ENCODE measurements around the gene NPC1L1. TPM values are rescaled to one million over a fixed set of nuclear protein-coding genes. Genes with fewer than 3 reads are reported as not detected.

Gene NPC1L1
- polyA plus RNA-seq, 1 donor (not counting 4 experiments of a cell fraction or from before 2014, with no cell fraction given): 0.01 TPM

DNA sequence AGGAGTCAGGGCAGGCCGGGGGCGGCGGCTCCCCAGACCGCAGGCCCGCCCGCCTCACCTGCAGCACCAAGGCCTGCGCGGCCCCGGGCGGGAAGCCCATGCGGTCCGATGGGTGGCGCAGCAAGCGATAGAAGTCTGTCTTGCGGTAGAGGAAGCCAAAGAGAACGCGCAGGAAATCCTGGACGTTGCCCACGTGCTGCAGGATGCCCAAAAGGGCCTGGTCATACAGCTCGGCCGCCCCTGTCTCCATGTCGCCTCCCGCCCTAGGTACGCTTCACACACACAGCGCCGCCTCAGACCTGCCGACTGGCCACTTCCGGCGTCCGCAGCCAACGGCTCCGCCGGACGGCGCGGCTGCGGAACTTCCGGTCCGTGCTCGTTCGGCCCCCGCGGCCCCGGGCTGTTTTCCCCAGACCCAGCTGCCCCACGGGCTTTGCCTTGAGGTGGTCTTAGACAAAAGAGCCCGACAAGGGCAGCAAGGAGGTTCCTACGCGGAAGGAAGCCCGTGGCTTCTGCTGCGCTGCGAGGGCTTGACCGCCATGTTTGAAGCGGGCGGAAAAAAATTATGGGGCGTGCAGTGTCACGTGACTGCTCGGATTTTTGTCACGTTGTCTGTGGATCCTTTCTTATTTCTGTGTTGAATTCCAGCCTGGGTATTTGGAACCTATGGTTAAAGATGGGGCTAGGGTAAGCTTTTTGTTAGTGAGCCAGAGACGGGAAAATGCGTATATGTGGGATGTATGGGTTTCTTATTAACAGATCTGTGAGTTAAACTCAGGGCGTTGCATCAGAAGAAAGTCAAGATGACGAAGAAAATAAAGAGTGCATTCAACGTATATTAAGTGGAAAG lies 50.6 kb downstream of the NPC1L1 start, which contains the start of gene NUDCD3:
Gene NUDCD3, minus strand, starts transcription at position 308 of the 850 bp plus-strand sequence. Its CDS starts 58 bp downstream, at position 250.
- Histone ChIP-seq H3K9me1 (ENCODE audit: control insufficient read depth, extremely low read depth, insufficient read depth, low read length) (no peaks in the 10 kb centered on the region), H2AFZ (ENCODE audit: control insufficient read depth, low read length) (peak within 1 kb of the TSS; percentile 94), H3K4me1 (ENCODE audit: control insufficient read depth, extremely low read depth, insufficient read depth, low read length) (peaks cover 19% of the 10 kb centered on the region), H3K79me2 (ENCODE audit: control insufficient read depth, insufficient read depth, low read length) (peaks cover 46% of the 10 kb centered on the region), H3K27ac (ENCODE audit: control insufficient read depth, insufficient read depth, low read length) (peak within 1 kb of the TSS; percentile 95), H3K27me3 (ENCODE audit: control insufficient read depth, extremely low read depth, insufficient read depth, low read length) (no peaks in the 10 kb centered on the region), H4K20me1 (ENCODE audit: control insufficient read depth, extremely low read depth, insufficient read depth, low read length) (no peaks in the 10 kb centered on the region), H3K9ac (ENCODE audit: control insufficient read depth, extremely low read depth, insufficient read depth, low read length) (peak within 1 kb of the TSS; percentile 96), H3K4me3 (ENCODE audit: control insufficient read depth in 2 of 3, extremely low read depth in 1 of 3, insufficient read depth in 2 of 3, low read depth in 1 of 3, low read length in 3 of 3) (peak within 1 kb of the TSS; percentile 74 to 87 (median 85)), H3K36me3 (ENCODE audit: control insufficient read depth in 2 of 2, extremely low read depth in 1 of 2, insufficient read depth in 2 of 2, low read length in 2 of 2) (peaks cover 0 to 5% of the 10 kb centered on the region in 2 experiments), H3K4me2 (ENCODE audit: control insufficient read depth, extremely low read depth, insufficient read depth, low read depth, low read length) (peak within 1 kb of the TSS; percentile 90), H3K9me3 (ENCODE audit: control insufficient read depth, low read depth, low read length) (no peaks in the 10 kb centered on the region)
- no peak for FAIRE-seq
- DNase-seq (ENCODE audit: low read depth, low spot score): peak; percentile 45
- dilution Hi-C loops (cut with MboI; ENCODE audit: extremely low pct_ligation_motif_present, low sequenced_read_pairs): no loop called here
- TF ChIP-seq EZH2 (IDR thresholded peaks at IDR 0.05; ENCODE audit: low read length): no peak
- TF ChIP-seq, protein P1, sequence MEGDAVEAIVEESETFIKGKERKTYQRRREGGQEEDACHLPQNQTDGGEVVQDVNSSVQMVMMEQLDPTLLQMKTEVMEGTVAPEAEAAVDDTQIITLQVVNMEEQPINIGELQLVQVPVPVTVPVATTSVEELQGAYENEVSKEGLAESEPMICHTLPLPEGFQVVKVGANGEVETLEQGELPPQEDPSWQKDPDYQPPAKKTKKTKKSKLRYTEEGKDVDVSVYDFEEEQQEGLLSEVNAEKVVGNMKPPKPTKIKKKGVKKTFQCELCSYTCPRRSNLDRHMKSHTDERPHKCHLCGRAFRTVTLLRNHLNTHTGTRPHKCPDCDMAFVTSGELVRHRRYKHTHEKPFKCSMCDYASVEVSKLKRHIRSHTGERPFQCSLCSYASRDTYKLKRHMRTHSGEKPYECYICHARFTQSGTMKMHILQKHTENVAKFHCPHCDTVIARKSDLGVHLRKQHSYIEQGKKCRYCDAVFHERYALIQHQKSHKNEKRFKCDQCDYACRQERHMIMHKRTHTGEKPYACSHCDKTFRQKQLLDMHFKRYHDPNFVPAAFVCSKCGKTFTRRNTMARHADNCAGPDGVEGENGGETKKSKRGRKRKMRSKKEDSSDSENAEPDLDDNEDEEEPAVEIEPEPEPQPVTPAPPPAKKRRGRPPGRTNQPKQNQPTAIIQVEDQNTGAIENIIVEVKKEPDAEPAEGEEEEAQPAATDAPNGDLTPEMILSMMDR (optimal IDR thresholded peaks at IDR 0.05 in 1 of 3, IDR thresholded peaks at IDR 0.05 in 1 of 3, conservative IDR thresholded peaks at IDR 0.05 in 1 of 3; ENCODE audit: extremely low read depth in 1 of 3, insufficient read depth in 2 of 3, low read length in 3 of 3): peak in 1 of 3 experiments; percentile 20

DNA sequence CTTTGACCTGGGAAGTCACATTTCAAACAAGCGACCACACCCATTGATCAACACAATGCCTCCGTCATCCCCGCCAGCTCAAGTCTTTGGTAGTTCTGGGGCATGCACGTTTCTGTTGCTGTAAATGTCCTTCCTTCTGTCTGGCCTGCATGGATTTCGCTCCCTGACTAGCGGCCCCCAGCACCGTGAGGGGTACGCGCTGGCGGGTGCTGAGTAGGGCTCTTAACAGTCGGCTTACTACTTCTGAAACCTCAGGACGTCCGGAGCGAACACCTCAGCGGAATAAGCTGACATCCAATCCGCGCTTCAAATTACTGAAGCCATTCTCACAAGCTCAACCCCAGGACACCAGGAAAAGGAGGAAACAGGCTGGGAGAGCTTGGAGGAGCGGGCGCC lies 51.2 kb downstream of the NPC1L1 start:
- peak overlapping the region; percentile 96 for H3K9ac ChIP-seq (ENCODE audit: control insufficient read depth, extremely low read depth, insufficient read depth, low read length)
- no peaks in the 10 kb centered on the region for H3K27me3 ChIP-seq (ENCODE audit: control insufficient read depth, extremely low read depth, insufficient read depth, low read length)
- no peak for FAIRE-seq
- TF ChIP-seq EZH2 (IDR thresholded peaks at IDR 0.05; ENCODE audit: low read length): no peak
- TF ChIP-seq, protein P1 (optimal IDR thresholded peaks at IDR 0.05 in 1 of 3, IDR thresholded peaks at IDR 0.05 in 1 of 3, conservative IDR thresholded peaks at IDR 0.05 in 1 of 3; ENCODE audit: extremely low read depth in 1 of 3, insufficient read depth in 2 of 3, low read length in 3 of 3): no peak
- H2AFZ ChIP-seq (ENCODE audit: control insufficient read depth, low read length): peak overlapping the region; percentile 94
- peaks cover under 1 to 9% of the 10 kb centered on the region in 2 experiments for H3K36me3 ChIP-seq (ENCODE audit: control insufficient read depth in 2 of 2, extremely low read depth in 1 of 2, insufficient read depth in 2 of 2, low read length in 2 of 2)
- H3K9me3 ChIP-seq (ENCODE audit: control insufficient read depth, low read depth, low read length): no peaks in the 10 kb centered on the region
- H3K4me3 ChIP-seq (ENCODE audit: control insufficient read depth in 2 of 3, extremely low read depth in 1 of 3, insufficient read depth in 2 of 3, low read depth in 1 of 3, low read length in 3 of 3): peak overlapping the region; percentile 74 to 87 (median 85)
- peaks cover 19% of the 10 kb centered on the region for H3K4me1 ChIP-seq (ENCODE audit: control insufficient read depth, extremely low read depth, insufficient read depth, low read length)
- dilution Hi-C loops (cut with MboI; ENCODE audit: extremely low pct_ligation_motif_present, low sequenced_read_pairs): no loop called here
- no peak for DNase-seq (ENCODE audit: low read depth, low spot score)
- peak overlapping the region; percentile 90 for H3K4me2 ChIP-seq (ENCODE audit: control insufficient read depth, extremely low read depth, insufficient read depth, low read depth, low read length)
- peak overlapping the region; percentile 95 for H3K27ac ChIP-seq (ENCODE audit: control insufficient read depth, insufficient read depth, low read length)
- no peaks in the 10 kb centered on the region for H3K9me1 ChIP-seq (ENCODE audit: control insufficient read depth, extremely low read depth, insufficient read depth, low read length)
- H4K20me1 ChIP-seq (ENCODE audit: control insufficient read depth, extremely low read depth, insufficient read depth, low read length): no peaks in the 10 kb centered on the region
- H3K79me2 ChIP-seq (ENCODE audit: control insufficient read depth, insufficient read depth, low read length): peaks cover 52% of the 10 kb centered on the region

Data from keratinocyte (primary cell).